Peyer's patch (tissue), 4 donors: ENCODE measurements around the gene RELB. TPM values are rescaled to one million over a fixed set of nuclear protein-coding genes. Genes with fewer than 3 reads are reported as not detected.
"Not testable (repeated sequence)": the region's sequence is repeated elsewhere in the genome, so short reads cannot be mapped to it uniquely, and the experiment has no call there.

ENCODE experiments used
- DNase-seq, 3 donors: peaks; one replicate each; pipeline ENCODE4 v3.0.0-alpha.2; 2017 to 2019
- H3K27ac ChIP-seq, 4 donors: fragments of 200-600 bp; sonication (generic); one replicate each; pipeline ENCODE4 v1.5.1; 2016 to 2019
- H3K27me3 ChIP-seq, 2 donors: fragments of 200-600 bp; sonication (generic); one replicate each; pipeline ENCODE4 v1.5.1; 2019
- H3K36me3 ChIP-seq, 3 donors: fragments of 200-600 bp; sonication (generic); one replicate each; pipeline ENCODE4 v1.5.1; 2016 to 2019
- H3K4me1 ChIP-seq, 4 donors: fragments of 200-600 bp; sonication (generic); one replicate each; pipeline ENCODE4 v1.5.1; 2016 to 2019
- H3K4me3 ChIP-seq, 4 donors: fragments of 200-600 bp; sonication (generic); 1 replicate in 3 of 4; 2 replicates in 1 of 4; pipeline ENCODE4 v1.5.1; 2016 to 2019; ENCODE audit warnings: mild to moderate bottlenecking in 1 of 4
- H3K9me3 ChIP-seq, 4 donors: fragments of 200-600 bp; sonication (generic); one replicate each; pipeline ENCODE4 v1.5.1; 2016 to 2019; ENCODE audit warnings: mild to moderate bottlenecking in 1 of 4
- CTCF ChIP-seq, 6 experiments: fragments of 450-650 bp in 4 of 6; fragments of 200-600 bp in 2 of 6; sonication (generic) in 1 of 6; IDR thresholded peaks; one replicate each; pipeline ENCODE4 v1.5.1; 2017 to 2019; ENCODE audit warnings: antibody characterized with exemption in 6 of 6, mild to moderate bottlenecking in 3 of 6, moderate library complexity in 1 of 6
- POLR2A ChIP-seq, 2 donors: fragments of 450-650 bp; IDR thresholded peaks; one replicate each; pipeline ENCODE4 v1.5.1; 2017; ENCODE audit warnings: antibody characterized with exemption in 2 of 2, mild to moderate bottlenecking in 2 of 2, moderate library complexity in 2 of 2
- total RNA-seq, 4 donors: library from RNA; depleted of rRNA; stranded (reverse); fragments of >200 nt; gene quantifications; one replicate each; pipeline ENCODE4 v1.1.0, GENCODE V29; 2016

RELB gene
- total RNA-seq, 4 donors from 2014 or later = 13.3 to 49.8 (median 20.4) TPM

- DNase-seq = no peak
- no peak overlapping the region for H3K4me3 ChIP-seq
- no peaks in the 10 kb centered on the region for H3K4me1 ChIP-seq
- TF ChIP-seq POLR2A (IDR thresholded peaks at IDR 0.05) (no peak), CTCF (IDR thresholded peaks at IDR 0.05) (no peak)
- H3K27me3 ChIP-seq = no peaks in the 10 kb centered on the region
- H3K27ac ChIP-seq = no peak overlapping the region
- H3K36me3 ChIP-seq = peaks cover 0 to 80% (median 0%) of the 10 kb centered on the region in 3 donors
- H3K9me3 ChIP-seq = no peaks in the 10 kb centered on the region
Measured at GRCh38 chr19:44968670-44969069, 32.6 kb upstream of the RELB start.

DNA sequence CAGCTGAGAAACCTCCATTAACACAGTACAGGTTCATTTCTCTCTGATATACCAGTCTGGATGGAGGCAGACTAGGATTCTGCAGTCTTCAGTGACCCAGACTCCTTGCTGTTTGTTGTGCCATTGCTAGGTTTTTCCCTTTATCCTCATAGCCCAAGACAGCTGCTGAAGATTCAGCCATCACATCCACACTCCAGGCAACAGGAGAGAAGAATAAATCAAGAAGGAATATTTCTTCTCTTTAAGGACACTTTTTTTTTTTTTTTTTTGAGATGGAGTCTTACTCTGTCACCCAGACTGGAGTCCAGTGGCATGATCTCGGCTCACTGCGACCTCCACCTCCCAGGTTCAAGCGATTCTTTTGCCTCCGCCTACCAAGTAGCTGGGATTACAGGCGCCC lies 31.8 kb upstream of the RELB start:
- Histone ChIP-seq H3K4me3 (no peak overlapping the region), H3K36me3 (peaks cover 0 to 80% (median 0%) of the 10 kb centered on the region in 3 donors), H3K27ac (no peak overlapping the region), H3K27me3 (no peaks in the 10 kb centered on the region), H3K9me3 (no peaks in the 10 kb centered on the region), H3K4me1 (no peaks in the 10 kb centered on the region)
- no peak for TF ChIP-seq POLR2A (IDR thresholded peaks at IDR 0.05)
- TF ChIP-seq CTCF (IDR thresholded peaks at IDR 0.05) = no peak
- no peak for DNase-seq

DNA sequence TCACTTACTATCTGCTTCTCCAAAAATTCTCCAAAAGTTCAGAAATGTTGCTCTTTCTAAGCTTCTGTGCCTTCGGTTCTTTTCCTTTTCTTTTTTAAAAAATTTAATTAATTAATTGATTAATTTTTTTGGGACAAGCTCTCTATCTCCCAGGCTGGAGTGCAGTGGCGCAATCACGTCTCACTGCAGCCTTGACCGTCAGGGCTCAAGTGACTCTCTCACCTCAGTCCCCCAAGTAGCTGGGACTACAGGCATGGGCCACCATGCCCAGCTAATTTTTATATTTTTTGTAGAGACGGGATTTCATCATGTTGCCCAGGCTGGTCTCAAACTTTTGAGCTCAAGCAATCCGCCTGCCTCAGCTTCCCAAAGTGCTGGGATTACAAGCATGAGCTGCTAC lies 29.8 kb upstream of the RELB start:
- not testable (repeated sequence) for H3K27me3 ChIP-seq, H3K4me1 ChIP-seq, H3K9me3 ChIP-seq, H3K27ac ChIP-seq, H3K4me3 ChIP-seq, DNase-seq
- H3K36me3 ChIP-seq = peaks cover 0 to 81% (median 0%) of the 10 kb centered on the region in 3 donors

DNA sequence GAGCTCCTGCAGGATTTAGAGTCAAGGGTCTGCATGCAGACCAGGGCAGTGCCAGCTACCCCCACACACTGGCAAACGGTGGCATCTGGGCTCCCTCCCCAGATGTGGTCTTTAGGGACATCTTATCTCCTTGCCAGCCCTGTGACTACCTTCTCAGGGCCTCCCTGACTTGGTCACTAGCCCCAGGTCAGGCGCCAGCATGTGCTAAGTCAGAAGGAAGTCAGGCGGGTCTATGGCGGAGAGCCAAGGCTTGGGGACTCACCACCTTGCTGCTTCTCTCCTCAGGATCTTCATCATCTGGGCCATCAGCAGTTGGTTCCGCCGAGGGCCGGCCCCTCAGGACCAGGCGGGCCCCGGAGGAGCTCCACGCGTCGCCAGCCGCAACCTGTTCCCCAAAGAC lies 28.5 kb upstream of the RELB start:
- TF ChIP-seq CTCF (IDR thresholded peaks at IDR 0.05) = no peak
- no peak for TF ChIP-seq POLR2A (IDR thresholded peaks at IDR 0.05)
- DNase-seq = no peak
- Histone ChIP-seq H3K4me3 (no peak overlapping the region), H3K4me1 (no peaks in the 10 kb centered on the region), H3K27me3 (no peaks in the 10 kb centered on the region), H3K36me3 (peaks cover 0 to 83% (median 0%) of the 10 kb centered on the region in 3 donors), H3K9me3 (no peaks in the 10 kb centered on the region), H3K27ac (no peak overlapping the region)

DNA sequence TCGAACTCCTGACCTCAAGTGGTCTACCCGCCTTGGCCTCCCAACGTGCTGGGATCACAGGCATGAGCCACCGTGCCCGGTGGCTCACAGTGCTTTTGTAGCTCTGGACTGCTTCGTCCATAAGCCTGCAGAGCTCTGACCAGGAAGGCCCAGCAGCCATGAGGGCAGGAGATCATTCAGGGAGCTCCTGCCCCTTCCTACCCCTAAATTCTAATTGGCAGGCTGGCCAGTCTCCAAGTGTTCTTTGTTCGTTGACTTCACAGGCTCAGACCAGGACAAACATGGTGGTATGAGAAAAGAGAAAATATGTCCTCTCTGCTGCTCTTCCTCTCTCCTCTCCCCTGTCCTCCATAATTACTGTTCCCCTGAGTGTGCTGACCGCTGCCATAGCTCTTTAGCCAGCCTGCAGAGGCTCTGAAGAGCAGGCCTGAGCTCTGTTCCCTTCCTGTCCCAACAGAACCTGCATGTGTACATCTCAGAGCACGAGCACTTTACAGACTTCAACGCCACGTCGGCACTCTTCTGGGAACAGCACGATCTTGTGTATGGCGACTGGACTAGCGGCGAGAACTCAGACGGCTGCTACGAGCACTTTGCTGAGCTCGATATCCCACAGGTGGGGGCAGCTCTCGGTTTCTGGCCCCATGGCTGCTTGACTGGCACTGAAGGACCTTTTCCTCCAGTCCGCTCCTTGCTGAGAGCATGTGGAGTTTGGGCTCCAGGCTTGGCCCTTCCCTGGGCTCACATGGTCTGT lies 27.1 kb upstream of the RELB start:
- H3K9me3 ChIP-seq = no peaks in the 10 kb centered on the region
- no peak overlapping the region for H3K4me3 ChIP-seq
- no peak for DNase-seq
- H3K27me3 ChIP-seq = no peaks in the 10 kb centered on the region
- no peaks in the 10 kb centered on the region for H3K4me1 ChIP-seq
- no peak for TF ChIP-seq CTCF (IDR thresholded peaks at IDR 0.05)
- no peak for TF ChIP-seq POLR2A (IDR thresholded peaks at IDR 0.05)
- H3K27ac ChIP-seq = no peak overlapping the region
- peaks cover 0 to 83% (median 0%) of the 10 kb centered on the region in 3 donors for H3K36me3 ChIP-seq

DNA sequence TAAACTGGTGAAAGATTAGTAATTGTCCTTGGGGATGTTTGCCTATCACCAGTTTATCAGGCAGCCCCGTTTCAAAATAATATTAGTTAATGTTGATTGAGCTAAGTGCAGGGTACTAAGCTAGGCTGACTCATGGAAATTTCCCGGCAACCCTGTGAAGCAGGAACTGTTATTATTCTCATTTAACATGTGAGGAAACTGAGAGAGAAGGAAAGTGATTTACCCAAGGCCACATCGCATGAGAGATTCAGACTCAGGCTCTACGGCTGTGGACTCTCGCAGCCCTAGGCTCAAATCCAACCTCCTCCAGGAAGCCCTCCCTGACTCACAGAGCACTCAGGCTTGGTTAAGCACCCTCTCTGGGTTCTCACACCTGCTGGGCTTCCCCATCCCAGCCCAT lies 26.4 kb upstream of the RELB start:
- TF ChIP-seq CTCF (IDR thresholded peaks at IDR 0.05) (no peak), POLR2A (IDR thresholded peaks at IDR 0.05) (no peak)
- no peaks in the 10 kb centered on the region for H3K4me1 ChIP-seq
- DNase-seq = no peak
- H3K4me3 ChIP-seq = no peak overlapping the region
- no peak overlapping the region for H3K27ac ChIP-seq
- no peaks in the 10 kb centered on the region for H3K9me3 ChIP-seq
- H3K36me3 ChIP-seq = peaks cover 0 to 85% (median 0%) of the 10 kb centered on the region in 3 donors
- no peaks in the 10 kb centered on the region for H3K27me3 ChIP-seq
